ENCODE measurements around the gene PRX. TPM values are rescaled to one million over a fixed set of nuclear protein-coding genes. Genes with fewer than 3 reads are reported as not detected.
A peak's percentile ranks its signal among the peaks of the same experiment; 100 is the strongest.

PRX gene
- total and polyA plus RNA-seq, 8 donors: 1.4 to 3.7 (median 2.6) TPM

DNA sequence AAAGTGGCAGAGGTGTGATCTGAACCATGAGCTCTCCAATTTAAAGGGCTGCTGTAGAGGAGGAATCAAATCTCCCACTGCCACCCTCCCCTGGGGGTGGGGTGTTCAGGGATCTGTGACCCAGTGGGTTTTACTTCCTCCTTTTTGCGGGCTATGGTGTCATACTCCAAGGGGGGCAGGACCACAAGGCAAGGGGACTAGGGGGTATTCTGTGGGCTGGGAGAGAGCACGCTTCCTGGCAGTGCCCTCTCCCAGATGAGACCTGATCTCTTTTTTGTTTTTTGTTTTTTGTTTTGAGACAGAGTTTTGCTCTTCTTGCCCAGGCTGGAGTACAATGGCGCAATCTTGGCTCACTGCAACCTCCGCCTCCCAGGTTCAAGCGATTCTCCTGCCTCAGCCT lies 54.4 kb downstream of the PRX start:
- Histone ChIP-seq H3K4me1 (no peaks in the 10 kb centered on the region), H3K9me3 (no peaks in the 10 kb centered on the region), H3K36me3 (no peaks in the 10 kb centered on the region), H3K27me3 (no peaks in the 10 kb centered on the region), H3K4me3 (no peak overlapping the region), H3K27ac (no peak overlapping the region)
- DNase-seq (peak in 1 of 6 donors; percentile 36), FAIRE-seq (no peak), ATAC-seq (peak in 3 of 4 donors; percentile 28 to 73 (median 58))
- no peak for TF ChIP-seq CTCF (IDR thresholded peaks at IDR 0.05)
- 86 to 98% methylated on average over 4 to 5 of the region's 5 CpGs for WGBS, 2 donors
- intact Hi-C loops (cut with DNase I): no loop called here

DNA sequence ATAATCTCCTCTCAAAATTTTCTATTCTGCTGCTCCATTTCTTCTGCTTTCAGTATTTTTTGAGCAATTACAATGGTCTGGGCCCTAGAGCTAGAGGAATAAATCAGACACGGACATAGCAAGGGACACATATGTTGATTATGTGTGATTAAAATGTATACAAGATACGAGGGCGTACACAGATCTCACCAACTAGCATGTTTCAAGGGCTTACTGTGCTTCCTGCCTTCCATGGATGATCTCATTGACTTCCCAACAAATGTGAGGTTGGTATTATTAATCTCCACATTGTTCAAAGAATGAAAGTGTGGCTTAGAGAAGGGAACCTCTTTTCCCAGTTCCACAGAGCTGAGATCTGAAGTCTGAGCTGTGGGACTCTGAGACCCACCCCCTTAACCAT lies 55.5 kb downstream of the PRX start:
- H3K36me3 ChIP-seq: no peaks in the 10 kb centered on the region
- no peak for ATAC-seq
- H3K4me1 ChIP-seq: no peaks in the 10 kb centered on the region
- TF ChIP-seq CTCF (IDR thresholded peaks at IDR 0.05): no peak
- no peak overlapping the region for H3K27ac ChIP-seq
- no peaks in the 10 kb centered on the region for H3K9me3 ChIP-seq
- intact Hi-C loops (cut with DNase I): no loop called here
- no peaks in the 10 kb centered on the region for H3K27me3 ChIP-seq
- H3K4me3 ChIP-seq: no peak overlapping the region
- WGBS, 2 donors: 79 to 83% methylated on average over 3 of the region's 3 CpGs
- DNase-seq: no peak
- FAIRE-seq: no peak

DNA sequence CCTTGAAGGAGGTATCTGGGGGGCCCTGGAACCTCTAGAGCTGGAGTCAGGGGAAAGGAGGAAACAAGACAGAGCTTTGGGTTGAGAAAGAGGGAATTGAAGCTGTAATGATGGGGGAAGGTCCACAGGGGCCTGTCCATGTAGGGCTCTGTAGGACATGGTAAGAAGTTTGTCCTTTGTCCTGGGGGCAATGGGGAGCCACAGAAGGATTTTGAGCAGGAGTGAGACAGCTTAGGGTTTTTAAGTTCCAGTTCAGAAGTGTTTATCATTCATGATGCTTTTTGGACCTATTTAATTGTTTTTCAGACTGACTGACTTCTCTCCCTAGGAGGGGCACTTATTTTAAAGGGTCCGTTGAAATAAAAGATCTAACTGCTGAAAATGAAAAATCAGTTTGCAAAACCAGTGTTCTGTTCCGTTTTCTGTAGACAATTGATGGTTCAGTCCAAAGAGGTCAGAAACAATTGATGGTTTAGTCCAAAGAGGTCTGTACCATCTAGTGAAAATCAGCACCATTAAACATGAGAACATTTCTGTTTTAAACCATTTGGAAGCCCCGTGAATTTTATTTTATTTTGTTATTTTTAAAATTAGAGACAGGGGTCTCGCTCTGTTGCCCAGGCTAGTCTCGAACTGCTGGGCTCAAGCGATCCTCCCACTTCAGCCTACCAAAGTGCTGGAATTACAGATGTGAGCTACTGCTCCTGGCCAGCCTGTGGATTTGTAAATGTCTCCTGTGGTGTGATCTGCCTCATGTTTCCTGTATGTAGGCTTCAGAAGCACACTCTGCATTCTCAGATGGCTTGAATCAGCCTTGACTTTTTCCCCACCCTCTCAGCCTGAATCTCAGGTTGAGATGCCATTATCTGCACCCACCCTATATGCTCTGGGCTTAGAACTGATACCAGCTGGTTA lies 56.2 kb downstream of the PRX start:
- H3K27ac ChIP-seq: no peak overlapping the region
- WGBS, 2 donors: 87 to 93% methylated on average over 6 of the region's 6 CpGs
- intact Hi-C loops (cut with DNase I): no loop called here
- H3K4me3 ChIP-seq: no peak overlapping the region
- TF ChIP-seq CTCF (IDR thresholded peaks at IDR 0.05): no peak
- no peaks in the 10 kb centered on the region for H3K9me3 ChIP-seq
- ATAC-seq: no peak
- DNase-seq: peak in 1 of 6 donors; percentile 2
- H3K4me1 ChIP-seq: no peaks in the 10 kb centered on the region
- FAIRE-seq: no peak
- H3K27me3 ChIP-seq: no peaks in the 10 kb centered on the region
- no peaks in the 10 kb centered on the region for H3K36me3 ChIP-seq

DNA sequence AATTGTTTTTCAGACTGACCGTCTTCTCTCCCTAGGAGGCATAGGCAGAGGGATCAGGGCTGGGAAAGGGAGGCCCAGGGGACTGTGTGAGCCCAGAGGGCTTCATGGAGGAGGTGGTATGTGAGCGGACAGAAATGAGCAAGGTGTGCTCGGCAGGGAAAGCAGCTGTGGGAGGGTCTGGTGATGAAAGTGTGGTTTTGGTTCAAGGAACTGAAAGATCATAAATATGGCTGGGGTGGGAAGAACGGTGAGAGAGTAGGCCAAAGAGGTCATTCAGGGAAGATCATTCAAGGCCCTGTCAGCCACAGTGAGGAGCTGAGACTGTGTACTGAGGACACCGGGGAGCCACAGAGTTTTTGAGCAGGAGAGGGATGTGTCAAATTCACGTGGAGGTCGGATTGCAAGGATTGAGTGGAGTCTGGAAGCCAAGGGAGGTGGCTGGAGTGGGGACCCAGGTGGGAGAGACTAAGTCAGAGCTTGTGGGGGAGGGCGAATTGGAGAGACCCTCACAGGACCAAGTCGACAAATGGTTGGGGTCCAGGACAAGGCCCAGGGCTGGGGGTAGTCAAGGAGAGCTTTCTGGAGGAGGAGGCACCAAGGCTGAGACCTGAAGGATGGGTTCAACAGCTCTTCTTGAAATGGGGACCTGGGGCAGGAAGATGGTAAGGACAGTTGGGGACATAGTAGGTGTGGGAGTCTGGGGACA lies 57.0 kb downstream of the PRX start:
- intact Hi-C loops (cut with DNase I): no loop called here
- no peaks in the 10 kb centered on the region for H3K36me3 ChIP-seq
- H3K27ac ChIP-seq: no peak overlapping the region
- H3K9me3 ChIP-seq: no peaks in the 10 kb centered on the region
- ATAC-seq: no peak
- H3K27me3 ChIP-seq: no peaks in the 10 kb centered on the region
- WGBS, 2 donors: 90 to 91% methylated on average over 9 of the region's 9 CpGs
- no peak for FAIRE-seq
- H3K4me1 ChIP-seq: no peaks in the 10 kb centered on the region
- no peak overlapping the region for H3K4me3 ChIP-seq
- DNase-seq: peak in 1 of 6 donors; percentile 16
- no peak for TF ChIP-seq CTCF (IDR thresholded peaks at IDR 0.05)
